Esophagus muscularis mucosa (tissue), 4 donors: ENCODE results near the gene C15orf39. TPM values are rescaled to one million over a fixed set of nuclear protein-coding genes. Genes with fewer than 3 reads are reported as not detected.

ENCODE experiments used
- DNase-seq: peaks from one replicate; pipeline ENCODE4 v3.0.0-alpha.2; 2017; ENCODE audit errors: extremely low spot score
- H3K27ac ChIP-seq, 4 donors: fragments of 200-600 bp; sonication (generic); replicated peaks in 1 of 4; 1 replicate in 3 of 4; 2 replicates in 1 of 4; pipeline ENCODE4 v1.5.1; 2016 to 2019; ENCODE audit warnings: mild to moderate bottlenecking in 1 of 4
- H3K27me3 ChIP-seq, 4 donors: fragments of 200-600 bp; sonication (generic); one replicate each; pipeline versions ENCODE4 v1.5.1 to v1.6.0; 2016 to 2019
- H3K36me3 ChIP-seq, 4 donors: fragments of 200-600 bp; sonication (generic); one replicate each; pipeline ENCODE4 v1.5.1; 2016 to 2019
- H3K4me1 ChIP-seq, 4 donors: fragments of 200-600 bp; sonication (generic); one replicate each; pipeline ENCODE4 v1.5.1; 2016 to 2019
- H3K4me3 ChIP-seq, 4 donors: fragments of 200-600 bp; sonication (generic); 1 replicate in 2 of 4; 2 replicates in 2 of 4; pipeline ENCODE4 v1.5.1; 2016 to 2019; ENCODE audit warnings: mild to moderate bottlenecking in 4 of 4, moderate library complexity in 1 of 4
- H3K9me3 ChIP-seq, 4 donors: fragments of 200-600 bp; sonication (generic); 1 replicate in 3 of 4; 2 replicates in 1 of 4; pipeline ENCODE4 v1.5.1; 2016 to 2019
- CTCF ChIP-seq, 3 experiments: fragments of 200-600 bp in 2 of 3; fragments of 450-650 bp in 1 of 3; sonication (generic) in 2 of 3; IDR thresholded peaks; one replicate each; pipeline ENCODE4 v1.5.1; 2017 to 2019; ENCODE audit warnings: antibody characterized with exemption in 3 of 3, mild to moderate bottlenecking in 2 of 3, moderate library complexity in 1 of 3
- EP300 ChIP-seq: sonication (generic); formaldehyde crosslinking; IDR thresholded peaks from one replicate; pipeline ENCODE4 v1.6.1; 2017; ENCODE audit warnings: antibody characterized with exemption
- POLR2A ChIP-seq: fragments of 450-650 bp; IDR thresholded peaks from one replicate; pipeline ENCODE4 v1.6.1; 2017; ENCODE audit warnings: antibody characterized with exemption, moderate library complexity, mild to moderate bottlenecking, low read depth
- POLR2AphosphoS5 ChIP-seq, 2 donors: sonication (generic); formaldehyde crosslinking; IDR thresholded peaks; one replicate each; pipeline ENCODE4 v1.6.1; 2017; ENCODE audit warnings: antibody characterized with exemption in 2 of 2
- WGBS: methylation state at CpG from one replicate; pipeline ENCODE4 v1.1.5; 2018; 5-methylcytosine and 5-hydroxymethylcytosine counted together
- intact Hi-C: fragments of 100-400 bp; cut with DNase I; formaldehyde crosslinking; loops from one replicate; pipeline ENCODE4 v1.15.1; 2023
- total RNA-seq, 4 donors: library from RNA; depleted of rRNA; stranded (reverse); fragments of >200 nt; gene quantifications; one replicate each; pipeline versions ENCODE4 v1.1.0 to v1.2.1, GENCODE V29; 2016

The C15orf39 gene
- total RNA-seq, 4 donors from 2014 or later: 7.5 to 17.7 (median 13.4) TPM

- intact Hi-C loops: loop anchor here (10.0 kb wide), 1 partner anchor 73 kb away; no protein-coding TSS in a partner anchor
- WGBS: 75% methylated on average over 4 of the region's 4 CpGs
- Histone ChIP-seq H3K9me3 (no peaks in the 10 kb centered on the region), H3K27me3 (peaks cover 0 to 72% (median 0%) of the 10 kb centered on the region in 4 donors), H3K4me3 (no peak overlapping the region), H3K36me3 (no peaks in the 10 kb centered on the region), H3K27ac (no peak overlapping the region), H3K4me1 (no peaks in the 10 kb centered on the region)
- no peak for DNase-seq
- TF ChIP-seq POLR2A: no peak
- TF ChIP-seq POLR2AphosphoS5 (IDR thresholded peaks at IDR 0.05): no peak
Measured at GRCh38 chr15:75231836-75232235, 30.2 kb downstream of the C15orf39 start.

GRCh38 chr15:75232252-75232813 is 30.7 kb downstream of the C15orf39 start:
- intact Hi-C loops: loop anchor here (10.0 kb wide), 1 partner anchor 72 kb away; no protein-coding TSS in a partner anchor
- DNase-seq: no peak
- H3K27me3 ChIP-seq: peaks cover 0 to 75% (median 0%) of the 10 kb centered on the region in 4 donors

GRCh38 chr15:75232826-75233503 is 31.3 kb downstream of the C15orf39 start:
- Histone ChIP-seq H3K4me3 (no peak overlapping the region), H3K27me3 (peaks cover 0 to 78% (median 0%) of the 10 kb centered on the region in 4 donors)
- 85% methylated on average over 10 of the region's 17 CpGs for WGBS

More at GRCh38 chr15:75232252-75232813, 30.7 kb downstream of the C15orf39 start:
- WGBS: 92% methylated on average over 12 of the region's 12 CpGs
- Histone ChIP-seq H3K27ac (no peak overlapping the region), H3K36me3 (no peaks in the 10 kb centered on the region), H3K9me3 (no peaks in the 10 kb centered on the region), H3K4me1 (no peaks in the 10 kb centered on the region), H3K4me3 (no peak overlapping the region)
- TF ChIP-seq EP300 (no peak), POLR2A (no peak), POLR2AphosphoS5 (IDR thresholded peaks at IDR 0.05) (no peak), CTCF (IDR thresholded peaks at IDR 0.05) (no peak)

GRCh38 chr15:75233504-75234190 is 32.0 kb downstream of the C15orf39 start:
- no peak for TF ChIP-seq POLR2A
- no peak for TF ChIP-seq EP300
- no peak for TF ChIP-seq POLR2AphosphoS5 (IDR thresholded peaks at IDR 0.05)
- no peak for TF ChIP-seq CTCF (IDR thresholded peaks at IDR 0.05)
- H3K4me3 ChIP-seq: no peak overlapping the region
- H3K9me3 ChIP-seq: no peaks in the 10 kb centered on the region
- 68% methylated on average over 12 of the region's 14 CpGs for WGBS
- intact Hi-C loops: loop anchor here (10.0 kb wide), 1 partner anchor 71 kb away; no protein-coding TSS in a partner anchor
- H3K27ac ChIP-seq: no peak overlapping the region
- no peaks in the 10 kb centered on the region for H3K4me1 ChIP-seq
- peaks cover 0 to 78% (median 0%) of the 10 kb centered on the region in 4 donors for H3K27me3 ChIP-seq
- H3K36me3 ChIP-seq: no peaks in the 10 kb centered on the region
- DNase-seq: no peak

More at GRCh38 chr15:75232826-75233503, 31.3 kb downstream of the C15orf39 start:
- Histone ChIP-seq H3K27ac (no peak overlapping the region), H3K36me3 (no peaks in the 10 kb centered on the region), H3K4me1 (no peaks in the 10 kb centered on the region), H3K9me3 (no peaks in the 10 kb centered on the region)
- intact Hi-C loops: loop anchor here (10.0 kb wide), 1 partner anchor 72 kb away; no protein-coding TSS in a partner anchor
- no peak for TF ChIP-seq EP300
- TF ChIP-seq CTCF (IDR thresholded peaks at IDR 0.05): no peak
- no peak for TF ChIP-seq POLR2A
- no peak for TF ChIP-seq POLR2AphosphoS5 (IDR thresholded peaks at IDR 0.05)
- DNase-seq: no peak
